Esophagus muscularis mucosa (tissue), 4 donors: ENCODE data around the gene NOL6. TPM values are rescaled to one million over a fixed set of nuclear protein-coding genes. Genes with fewer than 3 reads are reported as not detected.

Experiments used
- DNase-seq: peaks from one replicate; pipeline ENCODE4 v3.0.0-alpha.2; 2017; ENCODE audit errors: extremely low spot score
- H3K27ac ChIP-seq, 4 donors: fragments of 200-600 bp; sonication (generic); replicated peaks in 1 of 4; 1 replicate in 3 of 4; 2 replicates in 1 of 4; pipeline ENCODE4 v1.5.1; 2016 to 2019; ENCODE audit warnings: mild to moderate bottlenecking in 1 of 4
- H3K27me3 ChIP-seq, 4 donors: fragments of 200-600 bp; sonication (generic); one replicate each; pipeline versions ENCODE4 v1.5.1 to v1.6.0; 2016 to 2019
- H3K36me3 ChIP-seq, 4 donors: fragments of 200-600 bp; sonication (generic); one replicate each; pipeline ENCODE4 v1.5.1; 2016 to 2019
- H3K4me1 ChIP-seq, 4 donors: fragments of 200-600 bp; sonication (generic); one replicate each; pipeline ENCODE4 v1.5.1; 2016 to 2019
- H3K4me3 ChIP-seq, 4 donors: fragments of 200-600 bp; sonication (generic); 1 replicate in 2 of 4; 2 replicates in 2 of 4; pipeline ENCODE4 v1.5.1; 2016 to 2019; ENCODE audit warnings: mild to moderate bottlenecking in 4 of 4, moderate library complexity in 1 of 4
- H3K9me3 ChIP-seq, 4 donors: fragments of 200-600 bp; sonication (generic); 1 replicate in 3 of 4; 2 replicates in 1 of 4; pipeline ENCODE4 v1.5.1; 2016 to 2019
- CTCF ChIP-seq, 3 experiments: fragments of 200-600 bp in 2 of 3; fragments of 450-650 bp in 1 of 3; sonication (generic) in 2 of 3; IDR thresholded peaks; one replicate each; pipeline ENCODE4 v1.5.1; 2017 to 2019; ENCODE audit warnings: antibody characterized with exemption in 3 of 3, mild to moderate bottlenecking in 2 of 3, moderate library complexity in 1 of 3
- EP300 ChIP-seq: sonication (generic); formaldehyde crosslinking; IDR thresholded peaks from one replicate; pipeline ENCODE4 v1.6.1; 2017; ENCODE audit warnings: antibody characterized with exemption
- POLR2A ChIP-seq: fragments of 450-650 bp; IDR thresholded peaks from one replicate; pipeline ENCODE4 v1.6.1; 2017; ENCODE audit warnings: antibody characterized with exemption, moderate library complexity, mild to moderate bottlenecking, low read depth
- POLR2AphosphoS5 ChIP-seq, 2 donors: sonication (generic); formaldehyde crosslinking; IDR thresholded peaks; one replicate each; pipeline ENCODE4 v1.6.1; 2017; ENCODE audit warnings: antibody characterized with exemption in 2 of 2
- WGBS: methylation state at CpG from one replicate; pipeline ENCODE4 v1.1.5; 2018; 5-methylcytosine and 5-hydroxymethylcytosine counted together
- intact Hi-C: fragments of 100-400 bp; cut with DNase I; formaldehyde crosslinking; loops from one replicate; pipeline ENCODE4 v1.15.1; 2023
- total RNA-seq, 4 donors: library from RNA; depleted of rRNA; stranded (reverse); fragments of >200 nt; gene quantifications; one replicate each; pipeline versions ENCODE4 v1.1.0 to v1.2.1, GENCODE V29; 2016

The NOL6 gene
- total RNA-seq, 4 donors from 2014 or later, result 12.7 to 21.0 (median 16.5) TPM

- intact Hi-C loops, result no loop called here
- TF ChIP-seq CTCF (IDR thresholded peaks at IDR 0.05) (no peak), EP300 (no peak), POLR2A (no peak), POLR2AphosphoS5 (IDR thresholded peaks at IDR 0.05) (no peak)
- no peak overlapping the region for H3K27ac ChIP-seq
Observed at GRCh38 chr9:33437205-33437604, 36.5 kb downstream of the NOL6 start.

GRCh38 chr9:33436445-33436844 lies 37.3 kb downstream of the NOL6 start:
- no peaks in the 10 kb centered on the region for H3K9me3 ChIP-seq
- no peak for DNase-seq
- no peak overlapping the region for H3K27ac ChIP-seq
- WGBS, result no CpG with 5 or more reads among the region's 8 CpGs
- TF ChIP-seq EP300, result no peak
- TF ChIP-seq CTCF (IDR thresholded peaks at IDR 0.05), result no peak
- TF ChIP-seq POLR2AphosphoS5 (IDR thresholded peaks at IDR 0.05), result no peak
- no peak for TF ChIP-seq POLR2A
- H3K4me3 ChIP-seq, result no peak overlapping the region
- intact Hi-C loops, result no loop called here
- H3K36me3 ChIP-seq, result no peaks in the 10 kb centered on the region
- peaks cover 0 to 16% (median 10%) of the 10 kb centered on the region in 4 donors for H3K4me1 ChIP-seq
- H3K27me3 ChIP-seq, result peaks cover 0 to 16% (median 0%) of the 10 kb centered on the region in 4 donors

More at GRCh38 chr9:33437205-33437604, 36.5 kb downstream of the NOL6 start:
- Histone ChIP-seq H3K27me3 (peaks cover 0 to 16% (median 0%) of the 10 kb centered on the region in 4 donors), H3K9me3 (no peaks in the 10 kb centered on the region), H3K36me3 (peaks cover 0 to 5% (median under 1%) of the 10 kb centered on the region in 4 donors), H3K4me3 (no peak overlapping the region), H3K4me1 (peaks cover 0 to 16% (median 9%) of the 10 kb centered on the region in 4 donors)
- 53% methylated on average over 2 of the region's 2 CpGs for WGBS
- DNase-seq, result no peak

GRCh38 chr9:33435821-33436277 lies 37.9 kb downstream of the NOL6 start:
- TF ChIP-seq POLR2A, result no peak
- H3K27ac ChIP-seq, result no peak overlapping the region
- no peaks in the 10 kb centered on the region for H3K9me3 ChIP-seq
- H3K27me3 ChIP-seq, result peaks cover 0 to 16% (median 0%) of the 10 kb centered on the region in 4 donors
- peaks cover 0 to 20% (median 13%) of the 10 kb centered on the region in 4 donors for H3K4me1 ChIP-seq
- no peak for DNase-seq
- H3K4me3 ChIP-seq, result no peak overlapping the region
- no peaks in the 10 kb centered on the region for H3K36me3 ChIP-seq
- WGBS, result 85% methylated on average over 8 of the region's 8 CpGs
- intact Hi-C loops, result no loop called here

DNA sequence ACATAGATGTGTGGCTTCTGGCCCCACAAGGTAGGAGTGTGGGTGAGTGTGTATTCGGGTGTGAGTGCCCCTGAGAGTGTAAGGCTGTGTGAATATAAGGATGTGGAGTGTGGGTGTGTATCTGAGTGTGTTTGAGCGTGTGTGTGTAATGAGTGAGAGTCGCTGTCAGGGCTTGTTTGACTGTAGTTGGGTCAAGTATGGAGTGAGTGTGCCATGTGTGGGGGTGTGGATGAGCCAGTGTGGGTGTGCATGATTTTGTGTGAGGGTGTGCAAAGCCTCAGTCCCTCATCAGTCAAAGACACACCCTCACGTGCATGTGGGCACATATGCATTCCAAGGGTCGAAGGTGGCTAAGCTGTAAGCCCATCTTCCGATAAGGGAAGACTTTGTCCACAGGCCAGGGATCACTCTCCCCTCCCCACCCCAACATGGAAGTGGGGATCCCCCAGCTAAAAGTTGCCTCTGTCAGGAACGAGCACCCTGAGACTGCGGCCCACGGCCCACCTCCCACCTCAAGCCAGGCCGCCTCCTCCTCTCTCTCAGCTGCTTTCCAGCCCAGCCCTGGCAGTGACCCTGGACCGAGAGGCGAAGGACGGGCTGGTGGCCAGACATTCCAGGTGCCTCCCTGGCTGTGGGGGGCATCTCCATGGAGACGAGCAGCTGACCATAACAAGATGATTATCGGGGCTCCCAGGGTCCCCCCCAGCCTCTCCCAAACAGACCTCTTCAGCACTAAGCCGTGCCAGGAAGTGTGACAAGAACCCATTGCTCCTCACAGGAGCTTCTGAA lies 39.2 kb downstream of the NOL6 start:
- no peak for DNase-seq
- WGBS, result 82% methylated on average over 4 of the region's 16 CpGs
- Histone ChIP-seq H3K27me3 (peaks cover 0 to 16% (median 0%) of the 10 kb centered on the region in 4 donors), H3K4me3 (no peak overlapping the region), H3K4me1 (peaks cover 0 to 18% (median 13%) of the 10 kb centered on the region in 4 donors), H3K27ac (no peak overlapping the region), H3K36me3 (no peaks in the 10 kb centered on the region), H3K9me3 (no peaks in the 10 kb centered on the region)
- TF ChIP-seq POLR2AphosphoS5 (IDR thresholded peaks at IDR 0.05) (no peak), POLR2A (no peak), CTCF (IDR thresholded peaks at IDR 0.05) (no peak), EP300 (no peak)
- intact Hi-C loops, result no loop called here

DNA sequence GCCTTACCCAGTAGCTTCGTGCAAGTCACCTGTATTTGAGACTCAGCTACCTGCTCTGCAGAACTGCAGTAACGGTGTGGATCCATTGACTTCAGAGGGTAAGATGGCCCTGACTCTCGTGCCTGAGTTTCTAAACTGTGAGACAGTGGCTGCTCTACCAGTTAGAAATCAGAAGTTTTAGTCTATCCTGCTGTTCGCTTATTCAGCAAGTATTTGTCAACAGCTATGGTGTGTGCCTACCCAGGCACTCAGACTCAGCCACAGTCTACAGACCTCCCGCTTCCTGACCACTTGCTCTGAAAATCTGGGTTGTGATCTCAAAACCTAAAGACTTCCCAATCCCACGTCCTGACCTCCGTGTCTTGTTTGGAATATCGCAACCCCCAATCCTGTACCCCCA lies 39.9 kb downstream of the NOL6 start:
- peaks cover 0 to 16% (median 11%) of the 10 kb centered on the region in 4 donors for H3K4me1 ChIP-seq
- H3K4me3 ChIP-seq, result no peak overlapping the region
- 95% methylated on average over 8 of the region's 8 CpGs for WGBS
- intact Hi-C loops, result no loop called here
- H3K9me3 ChIP-seq, result no peaks in the 10 kb centered on the region
- peaks cover 0 to 16% (median 0%) of the 10 kb centered on the region in 4 donors for H3K27me3 ChIP-seq
- no peaks in the 10 kb centered on the region for H3K36me3 ChIP-seq
- no peak overlapping the region for H3K27ac ChIP-seq
- no peak for TF ChIP-seq CTCF (IDR thresholded peaks at IDR 0.05)
- TF ChIP-seq EP300, result no peak
- TF ChIP-seq POLR2AphosphoS5 (IDR thresholded peaks at IDR 0.05), result no peak
- TF ChIP-seq POLR2A, result no peak
- no peak for DNase-seq
